ENCODE results near the gene METTL17.
"Not testable (repeated sequence)": the region's sequence is repeated elsewhere in the genome, so short reads cannot be mapped to it uniquely, and the experiment has no call there.

Gene METTL17, protein sequence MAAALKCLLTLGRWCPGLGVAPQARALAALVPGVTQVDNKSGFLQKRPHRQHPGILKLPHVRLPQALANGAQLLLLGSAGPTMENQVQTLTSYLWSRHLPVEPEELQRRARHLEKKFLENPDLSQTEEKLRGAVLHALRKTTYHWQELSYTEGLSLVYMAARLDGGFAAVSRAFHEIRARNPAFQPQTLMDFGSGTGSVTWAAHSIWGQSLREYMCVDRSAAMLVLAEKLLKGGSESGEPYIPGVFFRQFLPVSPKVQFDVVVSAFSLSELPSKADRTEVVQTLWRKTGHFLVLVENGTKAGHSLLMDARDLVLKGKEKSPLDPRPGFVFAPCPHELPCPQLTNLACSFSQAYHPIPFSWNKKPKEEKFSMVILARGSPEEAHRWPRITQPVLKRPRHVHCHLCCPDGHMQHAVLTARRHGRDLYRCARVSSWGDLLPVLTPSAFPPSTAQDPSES

DNA sequence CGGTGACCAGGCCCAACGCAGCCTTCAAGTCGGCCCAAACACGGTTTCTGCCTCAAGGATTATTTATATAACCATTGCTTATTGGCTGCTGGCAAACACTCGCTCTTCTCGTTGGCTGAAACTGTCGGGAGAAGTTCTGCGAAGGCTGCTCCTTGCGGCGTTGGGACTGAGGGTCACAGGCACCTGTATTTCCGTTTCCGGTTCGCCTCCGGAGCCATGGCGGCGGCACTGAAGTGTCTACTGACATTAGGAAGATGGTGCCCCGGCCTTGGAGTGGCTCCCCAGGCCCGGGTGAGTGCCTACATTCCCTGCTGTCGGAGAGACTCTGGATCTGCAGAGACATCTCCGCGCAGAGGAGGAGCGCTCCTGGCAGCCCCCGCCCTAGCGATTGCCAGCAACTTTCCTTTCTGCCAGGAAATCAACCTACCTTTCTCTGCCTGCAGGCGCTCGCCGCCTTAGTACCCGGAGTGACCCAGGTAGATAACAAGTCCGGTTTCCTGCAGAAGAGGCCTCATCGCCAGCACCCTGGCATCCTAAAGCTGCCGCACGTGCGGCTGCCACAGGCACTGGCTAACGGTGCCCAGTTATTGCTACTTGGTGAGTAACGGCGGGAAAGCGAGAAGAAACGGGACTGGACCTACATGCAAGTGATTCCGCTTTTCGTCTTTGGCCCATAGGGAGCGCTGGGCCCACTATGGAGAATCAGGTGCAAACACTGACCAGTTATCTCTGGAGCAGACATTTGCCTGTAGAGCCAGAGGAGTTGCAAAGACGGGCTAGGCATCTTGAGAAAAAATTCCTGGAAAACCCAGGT is at the start of gene METTL17:
TSS of gene METTL17 (plus strand) at position 194 of the 814 bp plus-strand sequence. CDS start at position 217, 23 bp downstream.
- peak; percentile 59 for TF ChIP-seq POLR2A (IDR thresholded peaks at IDR 0.05; ENCODE audit: extremely low read depth, insufficient read length)
- TF ChIP-seq, protein P1, sequence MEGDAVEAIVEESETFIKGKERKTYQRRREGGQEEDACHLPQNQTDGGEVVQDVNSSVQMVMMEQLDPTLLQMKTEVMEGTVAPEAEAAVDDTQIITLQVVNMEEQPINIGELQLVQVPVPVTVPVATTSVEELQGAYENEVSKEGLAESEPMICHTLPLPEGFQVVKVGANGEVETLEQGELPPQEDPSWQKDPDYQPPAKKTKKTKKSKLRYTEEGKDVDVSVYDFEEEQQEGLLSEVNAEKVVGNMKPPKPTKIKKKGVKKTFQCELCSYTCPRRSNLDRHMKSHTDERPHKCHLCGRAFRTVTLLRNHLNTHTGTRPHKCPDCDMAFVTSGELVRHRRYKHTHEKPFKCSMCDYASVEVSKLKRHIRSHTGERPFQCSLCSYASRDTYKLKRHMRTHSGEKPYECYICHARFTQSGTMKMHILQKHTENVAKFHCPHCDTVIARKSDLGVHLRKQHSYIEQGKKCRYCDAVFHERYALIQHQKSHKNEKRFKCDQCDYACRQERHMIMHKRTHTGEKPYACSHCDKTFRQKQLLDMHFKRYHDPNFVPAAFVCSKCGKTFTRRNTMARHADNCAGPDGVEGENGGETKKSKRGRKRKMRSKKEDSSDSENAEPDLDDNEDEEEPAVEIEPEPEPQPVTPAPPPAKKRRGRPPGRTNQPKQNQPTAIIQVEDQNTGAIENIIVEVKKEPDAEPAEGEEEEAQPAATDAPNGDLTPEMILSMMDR (IDR thresholded peaks at IDR 0.05; ENCODE audit: low read depth, low read length): peak; percentile 42
- TF ChIP-seq MYC (IDR thresholded peaks at IDR 0.05; ENCODE audit: low read depth, low read length): peak; percentile 37; the same call in 1 of the 2 replicates
- TF ChIP-seq, protein P2, sequence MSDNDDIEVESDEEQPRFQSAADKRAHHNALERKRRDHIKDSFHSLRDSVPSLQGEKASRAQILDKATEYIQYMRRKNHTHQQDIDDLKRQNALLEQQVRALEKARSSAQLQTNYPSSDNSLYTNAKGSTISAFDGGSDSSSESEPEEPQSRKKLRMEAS (IDR thresholded peaks at IDR 0.05; ENCODE audit: low read depth, low read length): peak; percentile 56
- peak within 1 kb of the TSS; percentile 97 for H3K4me3 ChIP-seq (ENCODE audit: low read depth, low read length)
- DNase-seq (ENCODE audit: low read depth): peak; percentile 98

DNA sequence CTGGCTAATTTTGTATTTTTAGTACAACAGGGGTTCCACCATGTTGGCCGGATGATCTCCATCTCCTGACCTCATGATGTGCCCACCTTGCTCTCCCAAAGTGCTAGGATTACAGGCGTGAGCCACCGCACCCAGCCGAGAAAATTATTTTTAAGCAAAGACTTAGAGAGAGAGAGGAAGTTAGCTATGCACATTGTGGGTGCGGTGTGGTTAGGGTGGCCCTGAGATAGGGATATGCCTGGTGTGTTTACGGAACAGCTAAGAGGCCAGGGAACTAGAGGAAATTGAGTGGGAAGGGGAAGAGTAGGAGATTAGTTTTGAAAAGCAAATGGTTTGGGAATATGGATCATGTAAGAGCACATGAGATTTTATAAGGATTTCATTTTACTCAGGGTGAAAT is 44.6 kb upstream of the METTL17 start:
- H3K4me3 ChIP-seq (ENCODE audit: low read depth, low read length): not testable (repeated sequence)
- peak; percentile 72 for DNase-seq (ENCODE audit: low read depth)

DNA sequence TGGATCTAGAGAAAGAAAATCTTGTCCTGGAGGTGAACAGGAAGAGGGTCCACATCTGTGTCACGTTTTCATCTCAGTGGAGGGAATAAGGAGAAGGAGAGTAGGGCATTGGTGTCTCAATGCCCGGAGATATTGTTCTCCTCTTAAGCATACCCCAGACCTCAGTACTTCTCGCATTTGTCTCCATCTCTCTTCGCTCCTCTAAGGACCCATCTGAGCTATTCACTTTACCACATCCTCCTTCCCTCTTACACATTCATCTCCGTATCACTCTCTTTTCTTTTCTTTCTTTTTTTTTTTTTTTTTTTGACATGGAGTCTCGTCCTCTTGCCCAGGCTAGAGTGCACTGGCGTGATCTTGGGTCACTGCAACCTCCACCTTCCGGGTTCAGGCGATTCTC is 43.1 kb upstream of the METTL17 start:
- not testable (repeated sequence) for H3K4me3 ChIP-seq (ENCODE audit: low read depth, low read length); DNase-seq (ENCODE audit: low read depth)

DNA sequence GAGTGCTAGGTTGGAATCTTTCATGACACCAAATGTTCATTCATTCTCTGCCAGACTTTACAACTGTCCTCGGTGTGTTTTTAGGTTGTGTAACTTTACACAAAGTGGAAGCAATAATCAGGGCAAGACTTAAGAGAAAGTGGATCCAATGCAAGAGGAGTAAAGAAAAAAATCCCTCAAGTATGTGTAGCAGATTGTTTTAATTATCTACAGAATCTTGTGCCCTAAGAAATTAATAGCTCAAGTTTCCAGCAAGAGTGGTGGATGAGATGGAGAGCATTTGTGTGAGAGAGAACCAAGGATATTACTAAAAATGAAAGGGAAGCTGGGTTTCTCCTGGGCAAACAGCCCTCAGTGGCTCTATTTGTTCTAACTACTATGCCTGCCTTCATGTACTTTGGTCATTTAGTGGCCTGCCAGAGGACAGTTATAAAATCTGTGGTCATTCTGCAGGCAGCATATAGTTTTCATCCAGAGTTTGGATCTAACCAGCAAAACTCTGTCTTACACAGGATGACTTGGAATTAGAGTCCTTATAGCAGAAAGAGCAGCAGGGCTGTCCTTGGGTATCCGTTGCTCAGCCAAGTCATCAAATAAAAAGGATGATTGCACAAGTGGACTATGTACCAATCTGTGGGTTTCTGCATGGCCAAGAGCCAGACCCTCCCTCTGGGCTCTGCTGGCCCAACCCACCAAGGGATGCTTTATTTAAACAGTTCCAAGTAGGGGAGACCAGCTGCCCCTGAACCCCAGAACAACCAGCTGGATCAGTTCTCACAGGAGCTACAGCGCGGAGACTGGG is 34.8 kb upstream of the METTL17 start, which contains the start of gene RNASE2:
TSS of gene RNASE2 (plus strand) at position 752 of the 802 bp plus-strand sequence. CDS start 285 bp downstream, outside the sequence.
- peak; percentile 29 for TF ChIP-seq POLR2A (IDR thresholded peaks at IDR 0.05; ENCODE audit: extremely low read depth, insufficient read length)
- DNase-seq (ENCODE audit: low read depth): peak; percentile 94
- peak within 1 kb of the TSS; percentile 84 for H3K4me3 ChIP-seq (ENCODE audit: low read depth, low read length)

DNA sequence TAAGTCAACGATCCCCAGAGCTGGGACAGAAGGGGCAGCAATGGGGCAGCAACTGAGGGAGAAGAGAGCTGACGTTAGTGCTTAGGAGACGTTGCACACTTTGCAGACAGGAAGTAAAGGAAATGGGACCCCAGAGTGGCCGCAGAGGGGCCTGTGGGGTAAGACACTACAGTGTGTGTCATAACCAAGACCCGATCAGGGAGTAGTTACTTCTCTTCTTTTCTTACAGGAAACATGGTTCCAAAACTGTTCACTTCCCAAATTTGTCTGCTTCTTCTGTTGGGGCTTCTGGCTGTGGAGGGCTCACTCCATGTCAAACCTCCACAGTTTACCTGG is 34.3 kb upstream of the METTL17 start:
- peak overlapping the region; percentile 84 for H3K4me3 ChIP-seq (ENCODE audit: low read depth, low read length)

DNA sequence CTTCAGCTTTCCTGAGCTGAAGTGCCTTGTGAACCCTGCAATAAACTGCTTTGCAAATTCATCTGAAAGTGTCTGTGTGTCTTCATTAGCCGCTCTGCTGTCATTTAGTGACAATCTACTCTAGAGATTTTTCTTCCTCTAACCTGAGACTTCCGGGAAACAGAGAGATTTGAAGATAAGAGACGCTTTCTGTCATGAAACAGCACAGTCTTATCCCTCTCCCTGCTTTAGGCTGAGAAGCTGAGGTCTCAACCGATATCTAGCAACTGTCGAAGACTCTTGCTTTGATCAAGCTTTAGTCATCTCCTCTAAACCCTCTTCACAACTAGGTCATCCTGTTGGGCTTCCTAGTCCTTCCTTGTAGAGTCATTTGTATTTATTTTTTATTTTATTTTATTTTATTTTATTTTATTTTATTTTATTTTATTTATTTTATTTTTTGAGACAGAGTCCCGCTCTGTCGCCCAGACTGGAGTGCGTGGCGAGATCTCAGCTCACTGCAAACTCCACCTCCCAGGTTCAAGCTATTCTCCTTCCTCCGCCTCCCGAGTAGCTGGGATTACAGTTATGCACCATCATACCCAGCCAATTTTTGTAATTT is 33.3 kb upstream of the METTL17 start:
- peak overlapping the region; percentile 84 for H3K4me3 ChIP-seq (ENCODE audit: low read depth, low read length)
- peak; percentile 55 for DNase-seq (ENCODE audit: low read depth)
- TF ChIP-seq, protein P2 (IDR thresholded peaks at IDR 0.05; ENCODE audit: low read depth, low read length): no peak
- no peak for TF ChIP-seq MYC (IDR thresholded peaks at IDR 0.05; ENCODE audit: low read depth, low read length)
- TF ChIP-seq POLR2A (IDR thresholded peaks at IDR 0.05; ENCODE audit: extremely low read depth, insufficient read length): no peak

More for the DNA sequence above, 34.3 kb upstream of the METTL17 start:
- peak; percentile 92 for DNase-seq (ENCODE audit: low read depth)

DNA sequence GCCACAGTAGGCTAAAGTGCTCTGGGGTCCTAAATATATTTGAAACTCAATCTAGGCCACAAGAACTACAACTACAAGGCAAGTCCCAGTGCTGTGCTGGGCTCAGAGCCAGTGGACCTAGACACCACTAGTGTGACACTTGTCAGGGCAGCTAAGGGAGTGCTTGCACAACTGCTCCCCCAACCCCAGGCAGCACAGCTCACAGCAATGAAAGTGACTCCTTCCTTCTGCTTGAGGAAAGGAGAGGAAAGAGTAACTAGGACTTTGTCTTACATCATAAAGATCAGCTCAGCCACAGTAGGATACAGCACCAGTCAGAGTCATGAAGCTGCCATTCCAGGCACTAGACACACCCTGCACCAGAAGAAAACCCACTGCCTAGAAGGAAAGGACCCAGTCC is 30.8 kb upstream of the METTL17 start:
- H3K4me3 ChIP-seq (ENCODE audit: low read depth, low read length): not testable (repeated sequence)
- DNase-seq (ENCODE audit: low read depth): peak; percentile 77

DNA sequence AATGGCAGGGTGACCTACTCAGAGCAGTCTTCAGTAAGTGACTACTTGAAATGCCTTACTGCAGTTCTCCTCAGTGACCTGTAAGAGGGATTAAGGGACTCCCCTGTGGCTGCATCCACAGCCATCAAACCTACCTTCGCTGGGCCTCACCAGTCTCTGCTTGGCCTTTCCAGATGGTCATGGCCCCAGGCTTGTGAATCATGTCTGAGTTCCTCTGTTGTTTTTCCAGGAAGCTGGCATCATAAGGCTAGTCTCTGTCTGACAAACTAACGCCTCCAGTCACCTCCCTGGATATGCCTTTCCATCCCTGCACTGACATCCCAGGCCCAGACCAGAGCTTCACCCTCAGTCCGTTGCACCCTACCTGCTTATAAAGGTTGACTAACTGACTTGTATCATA is 20.4 kb upstream of the METTL17 start:
- TF ChIP-seq, protein P1 (IDR thresholded peaks at IDR 0.05; ENCODE audit: low read depth, low read length): no peak
- TF ChIP-seq MYC (IDR thresholded peaks at IDR 0.05; ENCODE audit: low read depth, low read length): no peak
- TF ChIP-seq POLR2A (IDR thresholded peaks at IDR 0.05; ENCODE audit: extremely low read depth, insufficient read length): no peak
- TF ChIP-seq, protein P2 (IDR thresholded peaks at IDR 0.05; ENCODE audit: low read depth, low read length): no peak
- H3K4me3 ChIP-seq (ENCODE audit: low read depth, low read length): no peak overlapping the region
- DNase-seq (ENCODE audit: low read depth): no peak

Data from NB4 (cell line).